ENCODE measurements around the gene ZNF581.

Gene ZNF581

DNA sequence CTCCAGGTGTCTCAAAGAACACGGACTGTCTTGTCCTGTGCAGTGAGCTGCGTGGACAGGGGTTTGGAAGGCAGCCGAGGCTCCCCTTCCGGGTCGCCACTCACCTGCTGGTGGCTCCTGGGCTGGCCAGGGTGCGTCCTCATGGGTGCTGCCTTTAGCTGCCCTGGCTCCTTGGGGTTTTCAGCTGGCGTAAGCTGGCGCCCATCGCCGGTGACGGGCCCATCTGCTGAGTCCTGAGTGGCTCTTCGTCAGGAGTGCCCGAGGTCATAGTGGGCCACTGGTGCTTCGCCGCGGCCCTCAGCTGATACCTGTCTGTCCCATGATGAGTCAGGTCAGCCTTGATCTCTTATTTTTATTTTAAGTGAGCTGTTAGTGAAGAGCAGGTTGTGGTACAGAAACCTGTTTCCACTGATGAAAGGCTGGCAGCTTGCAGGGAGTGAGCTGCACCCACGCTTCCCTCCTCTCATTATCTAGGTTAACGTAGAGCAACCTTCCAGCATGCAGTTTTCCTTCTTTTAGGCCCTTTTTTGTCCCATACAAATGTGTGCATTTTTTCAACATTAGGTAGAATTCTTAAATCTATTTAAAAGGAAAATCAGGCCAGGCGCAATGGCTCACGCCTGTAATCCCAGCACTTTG lies 50.0 kb downstream of the ZNF581 start:
- DNase-seq (ENCODE audit: low read depth), result no peak

DNA sequence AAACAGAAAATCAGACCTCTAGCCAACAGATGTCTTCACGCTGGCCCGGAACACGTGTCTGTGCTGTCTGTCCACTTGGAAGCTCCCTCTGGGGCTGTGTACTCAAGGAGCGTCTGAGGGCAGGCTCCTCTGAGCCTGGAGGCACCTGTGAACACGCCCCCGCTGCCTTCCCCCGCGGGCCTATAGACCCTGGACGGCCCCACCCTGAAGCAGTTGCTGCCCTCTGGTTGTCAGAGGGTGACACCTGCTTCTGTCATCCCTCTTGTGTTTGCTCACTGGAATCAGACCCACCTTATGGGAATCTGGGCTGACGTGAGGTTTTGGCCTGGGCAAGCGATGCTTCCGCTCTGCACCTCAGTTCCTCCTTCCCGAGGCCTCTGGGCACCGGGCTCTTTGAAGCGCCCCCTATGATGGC lies 50.8 kb downstream of the ZNF581 start:
- DNase-seq (ENCODE audit: low read depth), result no peak

DNA sequence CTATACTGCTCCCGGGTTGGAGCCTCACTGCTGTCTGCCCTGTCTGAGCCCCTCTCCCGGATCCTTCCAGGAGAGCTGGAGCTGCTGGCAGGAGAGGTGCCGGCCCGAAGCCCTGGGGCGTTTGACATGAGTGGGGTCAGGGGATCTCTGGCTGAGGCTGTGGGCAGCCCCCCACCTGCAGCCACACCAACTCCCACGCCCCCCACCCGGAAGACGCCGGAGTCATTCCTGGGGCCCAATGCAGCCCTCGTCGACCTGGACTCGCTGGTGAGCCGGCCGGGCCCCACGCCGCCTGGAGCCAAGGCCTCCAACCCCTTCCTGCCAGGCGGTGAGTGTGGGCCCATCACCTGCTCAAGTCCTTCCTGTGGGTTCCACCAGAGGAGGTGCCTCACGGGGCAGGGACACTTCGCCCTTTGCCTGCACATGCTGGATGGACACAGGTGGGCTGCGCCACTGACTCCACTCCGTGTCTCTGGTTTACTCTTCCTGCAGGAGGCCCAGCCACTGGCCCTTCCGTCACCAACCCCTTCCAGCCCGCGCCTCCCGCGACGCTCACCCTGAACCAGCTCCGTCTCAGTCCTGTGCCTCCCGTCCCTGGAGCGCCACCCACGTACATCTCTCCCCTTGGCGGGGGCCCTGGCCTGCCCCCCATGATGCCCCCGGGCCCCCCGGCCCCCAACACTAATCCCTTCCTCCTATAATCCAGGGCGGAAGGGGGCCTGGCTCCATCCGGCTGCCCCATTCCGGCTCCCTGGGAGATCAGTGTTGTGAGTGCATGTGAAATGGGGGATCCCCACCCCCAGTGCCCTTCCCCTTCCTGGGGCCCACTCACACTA lies 51.4 kb downstream of the ZNF581 start:
- no peak for DNase-seq (ENCODE audit: low read depth)

Data from HS-27A (cell line).